T-helper 2 cell (primary cell): ENCODE measurements around the gene KDM2A.

Experiments
- DNase-seq, 5 experiments: peaks; one replicate each; pipeline versions ENCODE4 v3.0.0 to v3.0.0-alpha.2; 2012 to 2022

KDM2A gene

GRCh38 chr11:67261946-67262681 lies 143.1 kb downstream of the KDM2A start:
- DNase-seq: no peak

GRCh38 chr11:67262731-67263675 lies 143.9 kb downstream of the KDM2A start:
- peak in 4 of 5 experiments; percentile 59 to 80 (median 61) for DNase-seq

- DNase-seq: no peak
Observed at GRCh38 chr11:67264260-67264659, 145.2 kb downstream of the KDM2A start.

GRCh38 chr11:67264877-67265632 lies 146.0 kb downstream of the KDM2A start:
- no peak for DNase-seq

GRCh38 chr11:67265633-67266448 lies 146.8 kb downstream of the KDM2A start:
- DNase-seq: peak; percentile 67 to 78 (median 69)

GRCh38 chr11:67266449-67267187 lies 147.6 kb downstream of the KDM2A start, which contains the start of gene GRK2:
Gene GRK2, plus strand, starts transcription at chr11:67266473. Its CDS starts 227 bp downstream, at chr11:67266700.
- peak in 2 of 5 experiments; percentile 44 to 78 for DNase-seq

- peak in 1 of 5 experiments; percentile 77 for DNase-seq
Observed at GRCh38 chr11:67267188-67268080, 148.4 kb downstream of the KDM2A start.

GRCh38 chr11:67268081-67268961 lies 149.3 kb downstream of the KDM2A start:
- peak in 4 of 5 experiments; percentile 40 to 93 (median 64) for DNase-seq

GRCh38 chr11:67268962-67269268 lies 149.9 kb downstream of the KDM2A start:
- DNase-seq: no peak

- peak in 1 of 5 experiments; percentile 63 for DNase-seq
Observed at GRCh38 chr11:67269401-67270255, 150.6 kb downstream of the KDM2A start.

GRCh38 chr11:67270256-67271204 lies 151.5 kb downstream of the KDM2A start:
- DNase-seq: peak in 1 of 5 experiments; percentile 42

- no peak for DNase-seq
Observed at GRCh38 chr11:67271205-67271540, 152.1 kb downstream of the KDM2A start.

- peak in 4 of 5 experiments; percentile 29 to 84 (median 59) for DNase-seq
Observed at GRCh38 chr11:67271541-67272284, 152.7 kb downstream of the KDM2A start.

- DNase-seq: peak in 2 of 5 experiments; percentile 10 to 62
Observed at GRCh38 chr11:67272327-67273259, 153.5 kb downstream of the KDM2A start.
